HCT116 (cell line): ENCODE measurements around the gene EVPLL. TPM values are rescaled to one million over a fixed set of nuclear protein-coding genes. Genes with fewer than 3 reads are reported as not detected.

Source experiments
- ATAC-seq: fragments of 200-7000 bp; cut with Tn5 transposase; 2 replicates; pipeline ENCODE4 v1.9.1; 2020; ENCODE audit warnings: mild to moderate bottlenecking, moderate library complexity
- Bru-seq: library from RNA; stranded (reverse); fragments of 400-500 nt; gene quantifications from one replicate; lab custom pipeline; 2021; lab: Mats Ljungman, UMichigan
- BruChase-seq, 2 experiments: library from RNA; stranded (reverse); fragments of 400-500 nt; gene quantifications; one replicate each; lab custom pipeline; 2021; lab: Mats Ljungman, UMichigan
- BruUV-seq: library from RNA; stranded (reverse); fragments of 400-500 nt; replicated peaks from 2 replicates; lab custom pipeline; 2021; lab: Mats Ljungman, UMichigan
- CTCF ChIA-PET: fragments of 300-600 bp; sonication (Branson Sonifier 250); formaldehyde crosslinking; loops from one replicate; lab custom pipeline; 2021; ENCODE audit warnings: antibody characterized with exemption; lab: Charles Lee
- POLR2A ChIA-PET: fragments of 300-600, 350-600 bp; sonication (Branson Sonifier 250); formaldehyde crosslinking; loops from one replicate; lab custom pipeline; 2021; ENCODE audit warnings: antibody characterized with exemption; lab: Charles Lee
- RAD21 ChIA-PET, 2 experiments: fragments of 300-600 bp; sonication (Branson Sonifier 250); formaldehyde crosslinking; loops; one replicate each; lab custom pipeline; 2023; ENCODE audit warnings: low total read pairs in 2 of 2; ENCODE audit not compliant: uncharacterized antibody in 2 of 2, unreplicated experiment in 2 of 2, low non-redundant PET in 1 of 2; lab: Charles Lee
- DNase-seq: peaks from one replicate; pipeline ENCODE4 v3.0.0-alpha.2; 2010; ENCODE audit warnings: low read depth, low spot score
- H2AFZ ChIP-seq: fragments of 200-600 bp; shearing (Covaris generic), sonication (generic); 2 replicates; pipeline ENCODE4 v1.6.1; 2017; ENCODE audit warnings: low read depth, mixed run types, mixed read lengths, antibody characterized with exemption, low read length; ENCODE audit not compliant: poor library complexity, severe bottlenecking
- H3K27ac ChIP-seq: 2 replicates; pipeline ENCODE4 v1.5.1; 2012; ENCODE audit warnings: low read depth, low read length
- H3K27me3 ChIP-seq: fragments of 200-600 bp; sonication (generic); 2 replicates; pipeline ENCODE4 v1.6.1; 2016; ENCODE audit warnings: mixed run types, low read length, mixed read lengths; ENCODE audit not compliant: insufficient read depth
- H3K36me3 ChIP-seq, 2 experiments: fragments of 200-500 bp in 1 of 2; fragments of 200-600 bp in 1 of 2; sonication (Bioruptor generic) in 1 of 2; sonication (generic) in 1 of 2; 2 replicates each; pipeline versions ENCODE4 v1.5.1 to v1.6.1; 2014 to 2016; ENCODE audit warnings: low read length in 2 of 2, inconsistent platforms in 1 of 2, mixed read lengths in 1 of 2, mixed run types in 1 of 2; ENCODE audit not compliant: insufficient read depth in 2 of 2, control insufficient read depth in 1 of 2
- H3K4me1 ChIP-seq, 2 experiments: fragments of 200-600 bp in 1 of 2; sonication (generic) in 1 of 2; 2 replicates each; pipeline versions ENCODE4 v1.5.1 to v1.6.1; 2012 to 2017; ENCODE audit warnings: low read length in 2 of 2, inconsistent platforms in 1 of 2, mild to moderate bottlenecking in 1 of 2, mixed read lengths in 1 of 2, mixed run types in 1 of 2, moderate library complexity in 1 of 2; ENCODE audit not compliant: insufficient read depth in 2 of 2, control insufficient read depth in 1 of 2
- H3K4me2 ChIP-seq: fragments of 200-600 bp; sonication (generic); 2 replicates; pipeline ENCODE4 v1.6.1; 2017; ENCODE audit warnings: mixed run types, low read length, mixed read lengths
- H3K4me3 ChIP-seq, 2 experiments: fragments of 200-600 bp in 1 of 2; sonication (generic) in 1 of 2; replicated peaks in 1 of 2; 2 replicates each; pipeline ENCODE4 v1.5.1; 2011 to 2016; ENCODE audit warnings: low read length in 2 of 2, control low read depth in 1 of 2, low read depth in 1 of 2, mild to moderate bottlenecking in 1 of 2, mixed read lengths in 1 of 2, mixed run types in 1 of 2
- H3K79me2 ChIP-seq: fragments of 200-600 bp; sonication (generic); 2 replicates; pipeline ENCODE4 v1.6.1; 2017; ENCODE audit warnings: mild to moderate bottlenecking, mixed run types, low read length, moderate library complexity, mixed read lengths; ENCODE audit not compliant: insufficient read depth
- H3K9ac ChIP-seq: fragments of 200-600 bp; sonication (generic); 2 replicates; pipeline ENCODE4 v1.6.1; 2016; ENCODE audit warnings: low read length, mixed read lengths
- H3K9me2 ChIP-seq: fragments of 200-600 bp; sonication (generic), shearing (Covaris generic); 2 replicates; pipeline ENCODE4 v1.6.1; 2017; ENCODE audit warnings: mixed run types, mild to moderate bottlenecking, moderate library complexity; ENCODE audit not compliant: insufficient read depth
- H3K9me3 ChIP-seq, 2 experiments: fragments of 200-500 bp in 1 of 2; fragments of 200-600 bp in 1 of 2; sonication (Bioruptor generic) in 1 of 2; sonication (generic) in 1 of 2; 2 replicates each; pipeline ENCODE4 v1.6.1; 2014 to 2017; ENCODE audit warnings: low read length in 2 of 2, mixed read lengths in 2 of 2, inconsistent platforms in 1 of 2, low read depth in 1 of 2, mild to moderate bottlenecking in 1 of 2, mixed run types in 1 of 2, moderate library complexity in 1 of 2; ENCODE audit not compliant: control insufficient read depth in 1 of 2, insufficient read depth in 1 of 2
- H4K20me1 ChIP-seq: fragments of 200-600 bp; sonication (generic), shearing (Covaris generic); 2 replicates; pipeline ENCODE4 v1.6.1; 2017; ENCODE audit warnings: mixed run types, mild to moderate bottlenecking, moderate library complexity; ENCODE audit not compliant: insufficient read depth
- CBX3 ChIP-seq: IDR thresholded peaks from 2 replicates; pipeline ENCODE4 v1.6.1; 2012; ENCODE audit warnings: low read depth
- CTCF ChIP-seq, 3 experiments: fragments of 200-600 bp in 1 of 3; sonication (generic) in 1 of 3; IDR thresholded peaks in 2 of 3; conservative IDR thresholded peaks in 1 of 3; 2 replicates each; pipeline ENCODE4 v1.5.1; 2012 to 2017; ENCODE audit warnings: low read depth in 2 of 3, low read length in 2 of 3, antibody characterized with exemption in 1 of 3, borderline replicate concordance in 1 of 3, control low read depth in 1 of 3, mild to moderate bottlenecking in 1 of 3, mixed read lengths in 1 of 3, mixed run types in 1 of 3, moderate library complexity in 1 of 3; ENCODE audit not compliant: insufficient read depth in 1 of 3
- EGR1 ChIP-seq: IDR thresholded peaks from 2 replicates; pipeline ENCODE4 v1.6.1; 2012; ENCODE audit warnings: low read depth
- EZH2 ChIP-seq: fragments of 200-600 bp; sonication (generic); IDR thresholded peaks from 2 replicates; pipeline ENCODE4 v1.6.1; 2017; ENCODE audit warnings: antibody characterized with exemption, mixed run types
- EZH2phosphoT487 ChIP-seq: fragments of 200-600 bp; IDR thresholded peaks from 2 replicates; pipeline ENCODE4 v1.6.1; 2018; ENCODE audit warnings: antibody characterized with exemption, borderline replicate concordance
- FOSL1 ChIP-seq: IDR thresholded peaks from 2 replicates; pipeline ENCODE4 v1.6.1; 2012; ENCODE audit warnings: low read depth
- JUND ChIP-seq: IDR thresholded peaks from 2 replicates; pipeline ENCODE4 v1.6.1; 2012
- MAX ChIP-seq: IDR thresholded peaks from 2 replicates; pipeline ENCODE4 v1.6.1; 2012
- POLR2AphosphoS5 ChIP-seq: IDR thresholded peaks from 2 replicates; pipeline ENCODE4 v1.6.1; 2011; ENCODE audit warnings: mild to moderate bottlenecking, low read depth, low read length, moderate library complexity
- RAD21 ChIP-seq: IDR thresholded peaks from 2 replicates; pipeline ENCODE4 v1.6.1; 2012; ENCODE audit warnings: low read depth, mild to moderate bottlenecking
- REST ChIP-seq: IDR thresholded peaks from 2 replicates; pipeline ENCODE4 v1.6.1; 2012; ENCODE audit warnings: low read depth
- SIN3A ChIP-seq: IDR thresholded peaks from 2 replicates; pipeline ENCODE4 v1.6.1; 2012; ENCODE audit warnings: low read depth
- SP1 ChIP-seq: IDR thresholded peaks from 2 replicates; pipeline ENCODE4 v1.6.1; 2012; ENCODE audit warnings: low read depth
- SRF ChIP-seq: IDR thresholded peaks from 2 replicates; pipeline ENCODE4 v1.6.1; 2012; ENCODE audit warnings: low read depth
- TCF7L2 ChIP-seq: IDR thresholded peaks from 2 replicates; pipeline ENCODE4 v1.7.0; 2011; ENCODE audit warnings: borderline replicate concordance, inconsistent platforms; ENCODE audit not compliant: insufficient read depth, insufficient read length; ENCODE audit errors: extremely low read depth
- YY1 ChIP-seq: IDR thresholded peaks from 2 replicates; pipeline ENCODE4 v1.6.1; 2011; ENCODE audit warnings: low read length, low read depth, moderate library complexity, mild to moderate bottlenecking; ENCODE audit not compliant: insufficient replicate concordance; ENCODE audit errors: extremely low read depth
- ZBTB33 ChIP-seq: IDR thresholded peaks from 2 replicates; pipeline ENCODE4 v1.6.1; 2011; ENCODE audit warnings: mild to moderate bottlenecking, low read length, moderate library complexity; ENCODE audit not compliant: insufficient replicate concordance; ENCODE audit errors: extremely low read depth
- ZFX ChIP-seq: fragments of 450-650 bp; IDR thresholded peaks from 2 replicates; pipeline ENCODE4 v1.6.1; 2017
- ZNF274 ChIP-seq: fragments of 200-500 bp; sonication (Bioruptor generic); IDR thresholded peaks from 2 replicates; pipeline ENCODE4 v1.6.1; 2014; ENCODE audit warnings: mild to moderate bottlenecking, low read depth, low read length, inconsistent platforms
- intact Hi-C: fragments of 100-400 bp; cut with micrococcal nuclease; formaldehyde crosslinking; loops from 2 replicates; pipeline ENCODE4 v1.10.0; 2022
- long read RNA-seq: library from polyadenylated mRNA; unstranded; transcript quantifications from one replicate; pipeline ENCODE4 v2.0.0, GENCODE V29; 2021; ENCODE audit not compliant: unreplicated experiment
- polyA plus RNA-seq: library from polyadenylated mRNA; unstranded; fragments of >200 nt; gene quantifications from 2 replicates; pipeline ENCODE4 v1.2.1, GENCODE V29; 2012; ENCODE audit warnings: missing spikeins
- total RNA-seq: library from RNA; stranded (reverse); gene quantifications from one replicate; pipeline ENCODE4 v1.2.1, GENCODE V29; 2021; ENCODE audit not compliant: unreplicated experiment

The EVPLL gene
- total RNA-seq (not detected), Bru-seq, nascent RNA (not detected), BruChase-seq, experiment 1, labeled RNA remaining after a 6-hour chase (not detected), BruChase-seq, experiment 2, labeled RNA remaining after a 2-hour chase (percentile 7 among the genes with signal in this experiment)
- not detected in 2 replicates for polyA plus RNA-seq
- long read RNA-seq, result 0 reads

DNA sequence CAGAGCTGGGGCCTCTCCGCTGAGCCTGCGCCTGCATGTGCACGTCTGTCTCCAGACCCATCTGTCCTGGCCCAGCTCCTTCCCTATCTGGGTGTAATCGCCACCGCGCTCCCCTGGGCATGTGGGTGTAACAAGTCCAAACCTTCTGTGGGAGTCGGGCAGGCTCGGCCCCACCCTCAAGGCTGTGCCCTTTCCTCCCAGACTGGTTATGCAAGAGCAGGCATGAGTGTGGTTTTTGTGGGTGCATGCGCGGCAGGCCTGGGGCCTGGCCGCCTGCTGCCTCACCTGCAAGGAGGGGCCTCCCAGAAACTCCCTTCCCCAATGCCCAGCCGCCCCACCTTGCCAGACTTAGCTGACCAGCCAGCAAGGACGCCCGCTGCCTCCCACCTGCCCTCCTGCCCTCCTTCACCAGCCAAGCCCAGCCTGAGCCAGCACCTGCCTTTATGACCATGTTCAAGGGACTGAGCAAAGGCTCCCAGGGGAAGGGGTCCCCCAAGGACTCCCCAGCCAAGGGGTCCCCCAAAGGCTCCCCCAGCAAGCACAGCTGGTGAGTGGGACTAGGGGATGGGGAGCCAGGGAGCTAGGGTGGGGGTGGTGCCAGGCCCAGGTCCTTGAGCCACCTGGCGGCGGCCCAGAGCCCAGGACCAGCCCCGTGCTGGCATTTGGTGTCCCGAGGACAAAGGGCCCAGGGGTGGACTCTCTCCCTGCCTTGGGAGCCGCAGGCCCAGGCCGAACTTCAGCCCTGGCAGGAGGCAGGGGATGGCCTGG is at the start of gene EVPLL:
Gene EVPLL (plus strand): TSS at position 342 of the 768 bp plus-strand sequence. CDS start 3,160 bp downstream, outside the sequence.
- Histone ChIP-seq H2AFZ (no peak within 1 kb of the TSS), H3K36me3 (no peaks in the 10 kb centered on the region), H3K4me1 (peaks cover 0 to 4% of the 10 kb centered on the region in 2 experiments; a peak in 1 of 4 replicates), H3K79me2 (no peaks in the 10 kb centered on the region), H3K9ac (no peak within 1 kb of the TSS), H4K20me1 (no peaks in the 10 kb centered on the region), H3K27me3 (no peaks in the 10 kb centered on the region), H3K27ac (no peak within 1 kb of the TSS), H3K4me3 (no peak within 1 kb of the TSS), H3K4me2 (no peak within 1 kb of the TSS), H3K9me2 (no peaks in the 10 kb centered on the region), H3K9me3 (no peaks in the 10 kb centered on the region)
- TF ChIP-seq ZBTB33 (no peak), SP1 (no peak), FOSL1 (no peak), ZNF274 (no peak), CTCF (IDR thresholded peaks at IDR 0.05 in 2 of 3, conservative IDR thresholded peaks at IDR 0.05 in 1 of 3; ENCODE audit: borderline replicate concordance in 1 of 3, insufficient read depth in 1 of 3, low read depth in 2 of 3, low read length in 2 of 3) (no peak), RAD21 (no peak), REST (no peak), MAX (no peak), SIN3A (no peak), YY1 (no peak), CBX3 (no peak), EGR1 (no peak), SRF (no peak), EZH2phosphoT487 (no peak), POLR2AphosphoS5 (no peak), TCF7L2 (no peak), EZH2 (no peak), JUND (no peak), ZFX (no peak)
- RAD21 ChIA-PET, result no interaction called here
- ATAC-seq, result peak; percentile 24; the same call in 1 of the 2 replicates
- POLR2A ChIA-PET, result no interaction called here
- DNase-seq, result no peak
- BruUV-seq, result no TSS peak
- CTCF ChIA-PET, result no interaction called here
- intact Hi-C loops, result no loop called here
